NB4 (cell line): Measurements from ENCODE around the gene ESYT1.

Experiments used
- MYC ChIP-seq: IDR thresholded peaks from 2 replicates; pipeline ENCODE4 v1.6.1; 2011; ENCODE audit warnings: low read depth, low read length
- POLR2A ChIP-seq: IDR thresholded peaks from 2 replicates; pipeline ENCODE4 v1.6.1; 2011; ENCODE audit warnings: mild to moderate bottlenecking; ENCODE audit not compliant: insufficient read length; ENCODE audit errors: extremely low read depth
- TF ChIP-seq, protein P1 (sequence below): IDR thresholded peaks from one replicate; pipeline ENCODE4 v1.5.1; 2012; ENCODE audit warnings: low read depth, low read length

- TF ChIP-seq, protein P1, sequence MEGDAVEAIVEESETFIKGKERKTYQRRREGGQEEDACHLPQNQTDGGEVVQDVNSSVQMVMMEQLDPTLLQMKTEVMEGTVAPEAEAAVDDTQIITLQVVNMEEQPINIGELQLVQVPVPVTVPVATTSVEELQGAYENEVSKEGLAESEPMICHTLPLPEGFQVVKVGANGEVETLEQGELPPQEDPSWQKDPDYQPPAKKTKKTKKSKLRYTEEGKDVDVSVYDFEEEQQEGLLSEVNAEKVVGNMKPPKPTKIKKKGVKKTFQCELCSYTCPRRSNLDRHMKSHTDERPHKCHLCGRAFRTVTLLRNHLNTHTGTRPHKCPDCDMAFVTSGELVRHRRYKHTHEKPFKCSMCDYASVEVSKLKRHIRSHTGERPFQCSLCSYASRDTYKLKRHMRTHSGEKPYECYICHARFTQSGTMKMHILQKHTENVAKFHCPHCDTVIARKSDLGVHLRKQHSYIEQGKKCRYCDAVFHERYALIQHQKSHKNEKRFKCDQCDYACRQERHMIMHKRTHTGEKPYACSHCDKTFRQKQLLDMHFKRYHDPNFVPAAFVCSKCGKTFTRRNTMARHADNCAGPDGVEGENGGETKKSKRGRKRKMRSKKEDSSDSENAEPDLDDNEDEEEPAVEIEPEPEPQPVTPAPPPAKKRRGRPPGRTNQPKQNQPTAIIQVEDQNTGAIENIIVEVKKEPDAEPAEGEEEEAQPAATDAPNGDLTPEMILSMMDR = no peak
- no peak for TF ChIP-seq POLR2A
- no peak for TF ChIP-seq MYC
These were observed 48.1 kb upstream of the ESYT1 start, which contains the start of gene ERBB3 for GRCh38 chr12:56079723-56080555.
